GM23338 (cell line): Measurements from ENCODE around the gene ALG5. TPM values are rescaled to one million over a fixed set of nuclear protein-coding genes. Genes with fewer than 3 reads are reported as not detected.
A peak's percentile ranks its signal among the peaks of the same experiment; 100 is the strongest.

ENCODE experiments used
- ATAC-seq: fragments of 200-7000 bp; cut with Tn5 transposase; 3 replicates; pipeline ENCODE4 v1.9.1; 2020
- DNase-seq: peaks from one replicate; pipeline ENCODE4 v3.0.0-alpha.2; 2015; ENCODE audit warnings: low spot score
- H2AFZ ChIP-seq: fragments of 200-600 bp; sonication (generic); 2 replicates; pipeline ENCODE4 v1.8.0; 2016; ENCODE audit warnings: antibody characterized with exemption, mild to moderate bottlenecking, moderate library complexity
- H3F3A ChIP-seq: fragments of 200-600 bp; sonication (generic); replicated peaks from 2 replicates; pipeline ENCODE4 v1.8.0; 2017; ENCODE audit warnings: antibody characterized with exemption, mixed run types, low read depth
- H3K27ac ChIP-seq: fragments of 200-600 bp; sonication (generic); 2 replicates; pipeline ENCODE4 v1.6.1; 2016; ENCODE audit warnings: low read depth
- H3K27me3 ChIP-seq: fragments of 200-600 bp; sonication (generic); 2 replicates; pipeline ENCODE4 v1.8.0; 2016; ENCODE audit warnings: mild to moderate bottlenecking, mixed run types, moderate library complexity; ENCODE audit not compliant: insufficient read depth
- H3K36me3 ChIP-seq: fragments of 200-600 bp; sonication (generic); 2 replicates; pipeline ENCODE4 v1.8.0; 2016; ENCODE audit warnings: mild to moderate bottlenecking; ENCODE audit not compliant: insufficient read depth
- H3K4me1 ChIP-seq: fragments of 200-600 bp; sonication (generic); 2 replicates; pipeline ENCODE4 v1.8.0; 2016; ENCODE audit warnings: mild to moderate bottlenecking, moderate library complexity; ENCODE audit not compliant: insufficient read depth
- H3K4me2 ChIP-seq: fragments of 200-600 bp; sonication (generic); 2 replicates; pipeline ENCODE4 v1.7.1; 2017; ENCODE audit warnings: mixed run types
- H3K4me3 ChIP-seq: fragments of 200-600 bp; sonication (generic); 2 replicates; pipeline ENCODE4 v1.6.1; 2016; ENCODE audit warnings: mixed run types
- H3K79me2 ChIP-seq: fragments of 200-600 bp; sonication (generic); replicated peaks from 2 replicates; pipeline ENCODE4 v1.8.0; 2017; ENCODE audit warnings: mild to moderate bottlenecking; ENCODE audit not compliant: insufficient read depth
- H3K9me2 ChIP-seq: fragments of 200-600 bp; sonication (generic); 2 replicates; pipeline ENCODE4 v1.8.0; 2017; ENCODE audit not compliant: insufficient read depth
- H4K20me1 ChIP-seq: fragments of 200-600 bp; sonication (generic); replicated peaks from 2 replicates; pipeline ENCODE4 v1.8.0; 2017; ENCODE audit warnings: mild to moderate bottlenecking; ENCODE audit not compliant: insufficient read depth
- H3K27ac Mint-ChIP-seq: 2 replicates; pipeline ENCODE4 v1.8.0; 2020; ENCODE audit warnings: inconsistent platforms, mild to moderate bottlenecking, moderate library complexity, mixed read lengths
- H3K27me3 Mint-ChIP-seq: 3 replicates; pipeline ENCODE4 v1.8.0; 2022; ENCODE audit warnings: low read depth, mild to moderate bottlenecking, moderate library complexity, mixed read lengths, inconsistent platforms; ENCODE audit not compliant: insufficient read depth, poor library complexity
- H3K36me3 Mint-ChIP-seq: 3 replicates; pipeline ENCODE4 v1.8.0; 2021; ENCODE audit warnings: low read depth, mild to moderate bottlenecking, inconsistent platforms, moderate library complexity, mixed read lengths
- H3K4me1 Mint-ChIP-seq: 3 replicates; pipeline ENCODE4 v1.8.0; 2020; ENCODE audit warnings: mild to moderate bottlenecking, inconsistent platforms, mixed read lengths
- H3K4me3 Mint-ChIP-seq: 3 replicates; pipeline ENCODE4 v1.8.0; 2021; ENCODE audit warnings: moderate library complexity, mild to moderate bottlenecking, inconsistent platforms, mixed read lengths
- H3K9me3 Mint-ChIP-seq: 3 replicates; pipeline ENCODE4 v1.8.0; 2020; ENCODE audit warnings: moderate library complexity, mild to moderate bottlenecking, inconsistent platforms, mixed read lengths
- CREB1 ChIP-seq: fragments of 250-450 bp; sonication (Bioruptor Pico); IDR thresholded peaks from 2 replicates; pipeline ENCODE4 v1.5.0; 2020; ENCODE audit warnings: low read depth, mild to moderate bottlenecking, moderate library complexity
- NANOG ChIP-seq: IDR thresholded peaks from 2 replicates; pipeline ENCODE4 v1.6.1; 2016; ENCODE audit warnings: antibody characterized with exemption, borderline replicate concordance
- STAT1 ChIP-seq: IDR thresholded peaks from one replicate; pipeline ENCODE4 v1.6.1; 2016; ENCODE audit warnings: antibody characterized with exemption; ENCODE audit not compliant: unreplicated experiment
- ZNF462 ChIP-seq: fragments of 250-450 bp; sonication (Bioruptor Pico); IDR thresholded peaks from 2 replicates; pipeline ENCODE4 v1.5.0; 2020; ENCODE audit warnings: mild to moderate bottlenecking, moderate library complexity
- polyA plus RNA-seq: library from polyadenylated mRNA; unstranded; fragments of >200 nt; fragmentation: Nextera tagmentation; extraction: Ambion mirVana; gene quantifications from 2 replicates; pipeline ENCODE4 v1.2.1, GENCODE V29; 2016
- total RNA-seq: library from RNA; depleted of rRNA; stranded (reverse); fragments of >200 nt; shearing (Covaris generic); gene quantifications from 2 replicates; pipeline ENCODE4 v1.2.3, GENCODE V29; 2014
- TF ChIP-seq, protein P1 (sequence below): IDR thresholded peaks from 2 replicates; pipeline ENCODE4 v1.6.1; 2016; ENCODE audit warnings: antibody characterized with exemption

ALG5 gene
- total and polyA plus RNA-seq, 2 experiments from 2014 or later = 15.6 to 34.0 TPM

- no peak for TF ChIP-seq ZNF462 (CRISPR knock-in tag)
Measured at GRCh38 chr13:36919171-36919832, 79.8 kb downstream of the ALG5 start (continued).

- Histone ChIP-seq H4K20me1 (no peaks in the 10 kb centered on the region; the same call in 1 of the 2 replicates), H3K27ac (no peak overlapping the region), H3F3A (peaks cover 15% of the 10 kb centered on the region; the same call in 1 of the 2 replicates), H3K4me3 (peak overlapping the region; percentile 84), H3K79me2 (no peaks in the 10 kb centered on the region), H3K4me1 (peaks cover 15% of the 10 kb centered on the region), H3K4me2 (peak overlapping the region; percentile 95), H2AFZ (peak overlapping the region; percentile 97), H3K27me3 (peaks cover 45% of the 10 kb centered on the region), H3K9me2 (no peaks in the 10 kb centered on the region), H3K36me3 (no peaks in the 10 kb centered on the region)
- peaks cover 23% of the 10 kb centered on the region for H3K27me3 Mint-ChIP-seq
- no peaks in the 10 kb centered on the region for H3K36me3 Mint-ChIP-seq
- H3K4me1 Mint-ChIP-seq = peaks cover 8% of the 10 kb centered on the region; the same call in 2 of the 3 replicates
- peak; percentile 15 for DNase-seq
- ATAC-seq = no peak
- H3K4me3 Mint-ChIP-seq = peak overlapping the region; percentile 89
- H3K27ac Mint-ChIP-seq = no peak overlapping the region
- no peaks in the 10 kb centered on the region for H3K9me3 Mint-ChIP-seq
- no peak for TF ChIP-seq ZNF462 (CRISPR knock-in tag)
- no peak for TF ChIP-seq NANOG
- TF ChIP-seq, protein P1, sequence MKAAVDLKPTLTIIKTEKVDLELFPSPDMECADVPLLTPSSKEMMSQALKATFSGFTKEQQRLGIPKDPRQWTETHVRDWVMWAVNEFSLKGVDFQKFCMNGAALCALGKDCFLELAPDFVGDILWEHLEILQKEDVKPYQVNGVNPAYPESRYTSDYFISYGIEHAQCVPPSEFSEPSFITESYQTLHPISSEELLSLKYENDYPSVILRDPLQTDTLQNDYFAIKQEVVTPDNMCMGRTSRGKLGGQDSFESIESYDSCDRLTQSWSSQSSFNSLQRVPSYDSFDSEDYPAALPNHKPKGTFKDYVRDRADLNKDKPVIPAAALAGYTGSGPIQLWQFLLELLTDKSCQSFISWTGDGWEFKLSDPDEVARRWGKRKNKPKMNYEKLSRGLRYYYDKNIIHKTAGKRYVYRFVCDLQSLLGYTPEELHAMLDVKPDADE = no peak
- TF ChIP-seq CREB1 (CRISPR knock-in tag) = no peak
- no peak for TF ChIP-seq STAT1
Measured at GRCh38 chr13:36918246-36919131, 80.7 kb downstream of the ALG5 start.
